ENCODE data around the gene MAN2A1. TPM values are rescaled to one million over a fixed set of nuclear protein-coding genes. Genes with fewer than 3 reads are reported as not detected.

MAN2A1 gene
- total RNA-seq, 1 donor from 2014 or later = 33.9 TPM

GRCh38 chr5:109688630-109688969 lies 1.1 kb upstream of the MAN2A1 start:
- Histone ChIP-seq H3K27ac (peak overlapping the region; percentile 88), H3K9me3 (peaks cover 6% of the 10 kb centered on the region), H3K27me3 (no peaks in the 10 kb centered on the region), H3K36me3 (no peaks in the 10 kb centered on the region), H3K4me1 (peaks cover 25% of the 10 kb centered on the region), H3K4me3 (peak overlapping the region; percentile 64 to 92)
- intact Hi-C loops (cut with DNase I) = no loop called here
- TF ChIP-seq, protein P1, sequence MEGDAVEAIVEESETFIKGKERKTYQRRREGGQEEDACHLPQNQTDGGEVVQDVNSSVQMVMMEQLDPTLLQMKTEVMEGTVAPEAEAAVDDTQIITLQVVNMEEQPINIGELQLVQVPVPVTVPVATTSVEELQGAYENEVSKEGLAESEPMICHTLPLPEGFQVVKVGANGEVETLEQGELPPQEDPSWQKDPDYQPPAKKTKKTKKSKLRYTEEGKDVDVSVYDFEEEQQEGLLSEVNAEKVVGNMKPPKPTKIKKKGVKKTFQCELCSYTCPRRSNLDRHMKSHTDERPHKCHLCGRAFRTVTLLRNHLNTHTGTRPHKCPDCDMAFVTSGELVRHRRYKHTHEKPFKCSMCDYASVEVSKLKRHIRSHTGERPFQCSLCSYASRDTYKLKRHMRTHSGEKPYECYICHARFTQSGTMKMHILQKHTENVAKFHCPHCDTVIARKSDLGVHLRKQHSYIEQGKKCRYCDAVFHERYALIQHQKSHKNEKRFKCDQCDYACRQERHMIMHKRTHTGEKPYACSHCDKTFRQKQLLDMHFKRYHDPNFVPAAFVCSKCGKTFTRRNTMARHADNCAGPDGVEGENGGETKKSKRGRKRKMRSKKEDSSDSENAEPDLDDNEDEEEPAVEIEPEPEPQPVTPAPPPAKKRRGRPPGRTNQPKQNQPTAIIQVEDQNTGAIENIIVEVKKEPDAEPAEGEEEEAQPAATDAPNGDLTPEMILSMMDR (IDR thresholded peaks at IDR 0.05) = peak in 1 of 3 experiments; percentile 7
- no peak for TF ChIP-seq POLR2AphosphoS5 (IDR thresholded peaks at IDR 0.05; ENCODE audit: insufficient read depth in 1 of 2, low read depth in 1 of 2)
- no peak for DNase-seq (ENCODE audit: extremely low spot score in 2 of 2)

GRCh38 chr5:109688970-109689739 lies 572 bp upstream of the MAN2A1 start:
- peak in 1 of 2 donors; percentile 95 for DNase-seq (ENCODE audit: extremely low spot score in 2 of 2)
- peak overlapping the region; percentile 88 for H3K27ac ChIP-seq
- peaks cover 30% of the 10 kb centered on the region for H3K4me1 ChIP-seq
- no peaks in the 10 kb centered on the region for H3K36me3 ChIP-seq
- H3K27me3 ChIP-seq = no peaks in the 10 kb centered on the region
- TF ChIP-seq POLR2A (IDR thresholded peaks at IDR 0.05) (peak in 1 of 2 donors; percentile 89), POLR2AphosphoS5 (IDR thresholded peaks at IDR 0.05; ENCODE audit: insufficient read depth in 1 of 2, low read depth in 1 of 2) (peak in 1 of 2 donors; percentile 87)
- TF ChIP-seq, protein P1 (IDR thresholded peaks at IDR 0.05) = no peak
- peaks cover 6% of the 10 kb centered on the region for H3K9me3 ChIP-seq
- intact Hi-C loops (cut with DNase I) = no loop called here
- H3K4me3 ChIP-seq = peak overlapping the region; percentile 64 to 92

DNA sequence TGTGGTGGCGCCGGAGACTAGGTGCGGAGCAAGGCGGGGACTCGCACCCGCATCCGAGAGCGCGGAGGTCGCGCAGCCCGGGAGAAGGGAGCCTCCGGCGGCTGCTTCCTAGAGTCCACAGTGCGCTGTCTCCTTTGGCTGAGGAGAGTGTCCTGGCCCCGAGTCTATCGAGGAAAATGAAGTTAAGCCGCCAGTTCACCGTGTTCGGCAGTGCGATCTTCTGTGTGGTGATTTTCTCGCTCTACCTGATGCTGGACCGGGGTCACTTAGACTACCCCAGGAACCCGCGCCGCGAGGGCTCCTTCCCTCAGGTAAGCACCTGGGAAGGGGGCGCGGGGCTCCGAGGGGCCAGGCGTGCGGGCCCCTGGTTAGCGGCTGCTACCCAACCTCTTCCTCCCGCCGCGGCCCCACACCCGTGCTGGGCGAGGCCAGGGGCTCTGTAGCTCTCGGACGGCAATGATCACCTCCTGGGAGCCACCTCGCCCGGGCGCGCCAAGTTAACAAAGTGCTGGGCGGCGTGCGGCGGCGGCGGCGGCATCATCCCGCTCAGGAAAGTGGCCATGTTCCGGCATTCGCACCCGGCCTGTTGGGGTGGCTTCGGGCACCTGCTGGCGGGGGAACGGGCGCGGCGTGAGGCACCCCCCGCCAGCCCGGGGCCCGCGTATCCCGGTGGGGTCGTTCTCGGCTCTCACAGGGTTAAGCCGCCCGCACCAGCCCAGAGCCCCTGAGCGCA lies 681 bp downstream of the MAN2A1 start:
- H3K27me3 ChIP-seq = no peaks in the 10 kb centered on the region
- peak overlapping the region; percentile 64 to 92 for H3K4me3 ChIP-seq
- H3K9me3 ChIP-seq = peaks cover 6% of the 10 kb centered on the region
- TF ChIP-seq POLR2AphosphoS5 (IDR thresholded peaks at IDR 0.05; ENCODE audit: insufficient read depth in 1 of 2, low read depth in 1 of 2) (no peak), POLR2A (IDR thresholded peaks at IDR 0.05) (no peak)
- TF ChIP-seq, protein P1 (IDR thresholded peaks at IDR 0.05) = no peak
- DNase-seq (ENCODE audit: extremely low spot score in 2 of 2) = no peak
- H3K4me1 ChIP-seq = peaks cover 43% of the 10 kb centered on the region
- H3K36me3 ChIP-seq = no peaks in the 10 kb centered on the region
- H3K27ac ChIP-seq = peak overlapping the region; percentile 88
- intact Hi-C loops (cut with DNase I) = no loop called here

GRCh38 chr5:109690975-109691574 lies 1.3 kb downstream of the MAN2A1 start:
- TF ChIP-seq POLR2A (IDR thresholded peaks at IDR 0.05) = no peak
- TF ChIP-seq POLR2AphosphoS5 (IDR thresholded peaks at IDR 0.05; ENCODE audit: insufficient read depth in 1 of 2, low read depth in 1 of 2) = peak in 1 of 2 donors; percentile 55
- TF ChIP-seq, protein P1 (IDR thresholded peaks at IDR 0.05) = peak; percentile 42 to 76 (median 59)
- Histone ChIP-seq H3K4me1 (peaks cover 44% of the 10 kb centered on the region), H3K27ac (peak overlapping the region; percentile 88), H3K27me3 (no peaks in the 10 kb centered on the region), H3K4me3 (peak overlapping the region; percentile 64 to 92), H3K9me3 (peaks cover 6% of the 10 kb centered on the region), H3K36me3 (no peaks in the 10 kb centered on the region)
- intact Hi-C loops (cut with DNase I) = no loop called here
- peak in 1 of 2 donors; percentile 91 for DNase-seq (ENCODE audit: extremely low spot score in 2 of 2)
